GM19463 (cell line): ENCODE data around the gene TBC1D10A.

Experiments
- ATAC-seq: cut with Tn5 transposase; IDR thresholded peaks from one replicate; pipeline ENCODE4 v1.9.1; 2021; ENCODE audit warnings: mild to moderate bottlenecking, moderate library complexity; ENCODE audit not compliant: unreplicated experiment

Gene TBC1D10A

GRCh38 chr22:30323246-30323645 is 3.5 kb downstream of the TBC1D10A start:
- no peak for ATAC-seq

- no peak for ATAC-seq
Measured at GRCh38 chr22:30321461-30321860, 5.3 kb downstream of the TBC1D10A start.

GRCh38 chr22:30320021-30320556 is 6.7 kb downstream of the TBC1D10A start:
- ATAC-seq = no peak

- no peak for ATAC-seq
Measured at GRCh38 chr22:30318799-30319419, 7.8 kb downstream of the TBC1D10A start.

GRCh38 chr22:30317778-30318177 is 9.0 kb downstream of the TBC1D10A start:
- no peak for ATAC-seq

GRCh38 chr22:30315962-30316576 is 10.7 kb downstream of the TBC1D10A start:
- no peak for ATAC-seq

- ATAC-seq = peak; percentile 53
Measured at GRCh38 chr22:30314915-30315314, 11.8 kb downstream of the TBC1D10A start.

- no peak for ATAC-seq
Measured at GRCh38 chr22:30313527-30314363, 13.0 kb downstream of the TBC1D10A start.

GRCh38 chr22:30312053-30312452 is 14.7 kb downstream of the TBC1D10A start:
- no peak for ATAC-seq

GRCh38 chr22:30310881-30311771 is 15.6 kb downstream of the TBC1D10A start:
- ATAC-seq = no peak

- ATAC-seq = no peak
Measured at GRCh38 chr22:30309951-30310741, 16.6 kb downstream of the TBC1D10A start.

GRCh38 chr22:30308518-30309230 is 18.1 kb downstream of the TBC1D10A start:
- no peak for ATAC-seq

GRCh38 chr22:30308093-30308492 is 18.6 kb downstream of the TBC1D10A start:
- no peak for ATAC-seq

GRCh38 chr22:30307041-30307574 is 19.6 kb downstream of the TBC1D10A start:
- no peak for ATAC-seq

GRCh38 chr22:30306627-30307011 is 20.1 kb downstream of the TBC1D10A start:
- ATAC-seq = no peak

GRCh38 chr22:30305906-30306626 is 20.7 kb downstream of the TBC1D10A start:
- no peak for ATAC-seq

GRCh38 chr22:30305519-30305905 is 21.2 kb downstream of the TBC1D10A start:
- ATAC-seq = no peak

- no peak for ATAC-seq
Measured at GRCh38 chr22:30304495-30305244, 22.1 kb downstream of the TBC1D10A start.
